HepG2 (cell line): ENCODE measurements around the gene CXCL10. TPM values are rescaled to one million over a fixed set of nuclear protein-coding genes. Genes with fewer than 3 reads are reported as not detected.

ENCODE experiments used
- ATAC-seq: fragments of 200-7000 bp; cut with Tn5 transposase; 3 replicates; pipeline ENCODE4 v1.9.1; 2020; ENCODE audit warnings: mild to moderate bottlenecking, moderate library complexity
- BruUV-seq: library from RNA; stranded (reverse); fragments of 400-500 nt; replicated peaks from 2 replicates; lab custom pipeline; 2021; lab: Mats Ljungman, UMichigan
- CTCF ChIA-PET: fragments of 300-600 bp; formaldehyde crosslinking; extraction: SDS; loops from one replicate; lab custom pipeline; 2021; ENCODE audit warnings: low total read pairs, inconsistent platforms, low intra/inter-chr PET ratio; lab: Yijun Ruan, JAX
- POLR2A ChIA-PET: fragments of 350-600 bp; sonication (Branson Sonifier 250); formaldehyde crosslinking; loops from one replicate; lab custom pipeline; 2020; ENCODE audit warnings: antibody characterized with exemption, inconsistent platforms; lab: Yijun Ruan, JAX
- DNase-seq: peaks from one replicate; pipeline ENCODE4 v3.0.0-alpha.2; 2015; ENCODE audit warnings: low spot score
- FAIRE-seq: peaks from 3 replicates; lab custom pipeline; 2011; peaks lifted over from hg19 to GRCh38; lab: Jason Lieb, UNC
- H2AFZ ChIP-seq: one replicate; pipeline ENCODE4 v1.6.1; 2011; ENCODE audit warnings: low read length, inconsistent platforms
- H3K27ac ChIP-seq: fragments of 300-600 bp; 3 replicates; pipeline ENCODE4 v1.8.0; 2011; ENCODE audit warnings: mixed run types, mild to moderate bottlenecking, mixed read lengths, low read length, inconsistent platforms; ENCODE audit not compliant: insufficient read depth; ENCODE audit errors: extremely low read length
- H3K27me3 ChIP-seq, 2 experiments: fragments of 200-600 bp in 1 of 2; 2 replicates in 1 of 2; 3 replicates in 1 of 2; pipeline versions ENCODE4 v1.6.0 to v1.8.0; 2011; ENCODE audit warnings: low read length in 2 of 2, mild to moderate bottlenecking in 2 of 2, moderate library complexity in 2 of 2, inconsistent platforms in 1 of 2; ENCODE audit not compliant: insufficient read depth in 2 of 2, control insufficient read depth in 1 of 2
- H3K36me3 ChIP-seq, 2 experiments: fragments of 200-600 bp in 1 of 2; replicated peaks in 1 of 2; 2 replicates in 1 of 2; 3 replicates in 1 of 2; pipeline versions ENCODE4 v1.5.1 to v1.8.0; 2011; ENCODE audit warnings: low read length in 2 of 2, inconsistent platforms in 1 of 2; ENCODE audit not compliant: insufficient read depth in 2 of 2, control insufficient read depth in 1 of 2
- H3K4me1 ChIP-seq: 2 replicates; pipeline ENCODE4 v1.5.1; 2012; ENCODE audit warnings: low read length, inconsistent platforms; ENCODE audit not compliant: insufficient read depth
- H3K4me2 ChIP-seq: 2 replicates; pipeline ENCODE4 v1.6.0; 2011; ENCODE audit warnings: low read depth, low read length, inconsistent platforms
- H3K4me3 ChIP-seq, 3 experiments: fragments of 200-600 bp in 1 of 3; sonication (generic), shearing (Covaris generic) in 1 of 3; replicated peaks in 1 of 3; 2 replicates each; pipeline ENCODE4 v1.5.1; 2011 to 2016; ENCODE audit warnings: low read length in 3 of 3, inconsistent platforms in 2 of 3, low read depth in 2 of 3, mild to moderate bottlenecking in 2 of 3, control low read depth in 1 of 3, mixed read lengths in 1 of 3; ENCODE audit not compliant: insufficient read depth in 1 of 3
- H3K79me2 ChIP-seq: one replicate; pipeline ENCODE4 v1.6.1; 2011; ENCODE audit warnings: low read length, inconsistent platforms; ENCODE audit not compliant: insufficient read depth
- H3K9ac ChIP-seq: 2 replicates; pipeline ENCODE4 v1.6.0; 2011; ENCODE audit warnings: mild to moderate bottlenecking, low read depth, low read length, inconsistent platforms; ENCODE audit not compliant: insufficient read depth
- H3K9me3 ChIP-seq: 2 replicates; pipeline ENCODE4 v1.5.1; 2012; ENCODE audit warnings: mild to moderate bottlenecking, low read length
- H4K20me1 ChIP-seq: 2 replicates; pipeline ENCODE4 v1.6.0; 2011; ENCODE audit warnings: inconsistent platforms, mild to moderate bottlenecking, low read length, moderate library complexity; ENCODE audit not compliant: insufficient read depth
- ATF1 ChIP-seq: IDR thresholded peaks from 2 replicates; pipeline ENCODE4 v1.6.1; 2016; ENCODE audit warnings: mild to moderate bottlenecking, control low read depth
- BHLHE40 ChIP-seq: IDR thresholded peaks from 2 replicates; pipeline ENCODE4 v1.6.1; 2011; ENCODE audit warnings: low read length, improper control_type of control experiment
- CEBPB ChIP-seq: IDR thresholded peaks from 2 replicates; pipeline ENCODE4 v1.6.1; 2011; ENCODE audit warnings: low read depth, low read length, improper control_type of control experiment, borderline replicate concordance
- CHD4 ChIP-seq: fragments of 200-600 bp; sonication (generic); IDR thresholded peaks from 2 replicates; pipeline ENCODE4 v1.7.0; 2017; ENCODE audit warnings: mild to moderate bottlenecking, low read length, borderline replicate concordance
- EP300 ChIP-seq, 3 experiments: sonication (generic) in 1 of 3; formaldehyde crosslinking in 1 of 3; IDR thresholded peaks; 2 replicates each; pipeline versions ENCODE4 v1.5.1 to v1.6.1; 2011 to 2020; ENCODE audit warnings: low read depth in 2 of 3, low read length in 2 of 3, borderline replicate concordance in 1 of 3, improper control_type of control experiment in 1 of 3, mild to moderate bottlenecking in 1 of 3, missing genetic modification reagents in 1 of 3, moderate library complexity in 1 of 3
- FOXC1 ChIP-seq: sonication (generic); formaldehyde crosslinking; IDR thresholded peaks from 2 replicates; pipeline ENCODE4 v1.8.0; 2022; ENCODE audit warnings: mild to moderate bottlenecking, missing genetic modification reagents, borderline replicate concordance
- KAT8 ChIP-seq: IDR thresholded peaks from 2 replicates; pipeline ENCODE4 v1.6.1; 2016; ENCODE audit warnings: missing genetic modification reagents, missing compliant biosample characterization
- KIAA2018 ChIP-seq: sonication (generic); formaldehyde crosslinking; IDR thresholded peaks from 2 replicates; pipeline ENCODE4 v1.5.0; 2020; ENCODE audit warnings: mild to moderate bottlenecking, missing genetic modification reagents, borderline replicate concordance
- LBX2 ChIP-seq: sonication (generic); formaldehyde crosslinking; IDR thresholded peaks from 2 replicates; pipeline ENCODE4 v1.5.0; 2020; ENCODE audit warnings: missing genetic modification reagents, mild to moderate bottlenecking, borderline replicate concordance
- NPAS2 ChIP-seq: sonication (generic); formaldehyde crosslinking; IDR thresholded peaks from 2 replicates; pipeline ENCODE4 v1.8.0; 2022; ENCODE audit warnings: mild to moderate bottlenecking, missing genetic modification reagents, borderline replicate concordance
- ZFYVE20 ChIP-seq: sonication (generic); formaldehyde crosslinking; IDR thresholded peaks from 2 replicates; pipeline ENCODE4 v1.8.0; 2023; ENCODE audit warnings: low read depth, mild to moderate bottlenecking, moderate library complexity, missing genetic modification reagents, borderline replicate concordance
- ZNF124 ChIP-seq: sonication (generic); formaldehyde crosslinking; IDR thresholded peaks from 2 replicates; pipeline ENCODE4 v1.4.0; 2020; ENCODE audit warnings: missing genetic modification reagents
- ZNF17 ChIP-seq: sonication (generic); formaldehyde crosslinking; IDR thresholded peaks from 2 replicates; pipeline ENCODE4 v1.5.0; 2020; ENCODE audit warnings: mild to moderate bottlenecking, missing genetic modification reagents
- ZNF761 ChIP-seq: sonication (generic); formaldehyde crosslinking; conservative IDR thresholded peaks from 2 replicates; pipeline ENCODE4 v1.4.0; 2020; ENCODE audit warnings: mild to moderate bottlenecking, missing genetic modification reagents
- ZNF766 ChIP-seq: sonication (generic); formaldehyde crosslinking; IDR thresholded peaks from 2 replicates; pipeline ENCODE4 v1.5.0; 2020; ENCODE audit warnings: missing genetic modification reagents, borderline replicate concordance
- WGBS: methylation state at CpG from one replicate; pipeline ENCODE4 v1.1.6; 2017; ENCODE audit warnings: low lambda C conversion rate; 5-methylcytosine and 5-hydroxymethylcytosine counted together
- in situ Hi-C: cut with HindIII; loops from 2 replicates; pipeline ENCODE4 v1.10.0; 2017; ENCODE audit warnings: low pct_unique_long_range_greater_than_20kb; ENCODE audit not compliant: extremely low pct_ligation_motif_present
- intact Hi-C: fragments of 100-400 bp; cut with micrococcal nuclease; formaldehyde crosslinking; loops from one replicate; pipeline ENCODE4 v1.10.0; 2022; ENCODE audit not compliant: unreplicated experiment
- polyA plus RNA-seq, 8 experiments: library from polyadenylated mRNA; depleted of rRNA in 3 of 8; stranded (reverse) in 7 of 8; unstranded in 1 of 8; fragments of >200 nt; fragmentation: Illumina TruSeq in 4 of 8; extraction: Trizol in 4 of 8; gene quantifications; 2 replicates each; pipeline versions ENCODE4 v1.2.1 to v1.2.3, GENCODE V29; 2011 to 2016; ENCODE audit warnings: low read depth in 4 of 8, missing spikeins in 1 of 8, mixed read lengths in 1 of 8; ENCODE audit not compliant: insufficient read depth in 1 of 8
- total RNA-seq, 5 experiments: library from RNA; depleted of rRNA; stranded (reverse); fragments of >200 nt; fragmentation: Illumina TruSeq; extraction: Trizol; gene quantifications; 2 replicates each; pipeline ENCODE4 v1.2.3, GENCODE V29; 2016; ENCODE audit warnings: low read depth in 1 of 5

Gene CXCL10
- total and polyA plus RNA-seq, 2 of the 13 experiments (the other 11 are each of a cell fraction or from before 2014, with no cell fraction given) = not detected

- BruUV-seq = no TSS peak
- 71% methylated on average over 2 of the region's 2 CpGs for WGBS
- Histone ChIP-seq H2AFZ (no peak within 1 kb of the TSS), H3K36me3 (no peaks in the 10 kb centered on the region), H3K4me2 (no peak within 1 kb of the TSS), H3K79me2 (no peaks in the 10 kb centered on the region), H4K20me1 (no peaks in the 10 kb centered on the region), H3K27me3 (no peaks in the 10 kb centered on the region; a peak in 1 of 5 replicates), H3K4me1 (no peaks in the 10 kb centered on the region), H3K27ac (no peak within 1 kb of the TSS), H3K9ac (no peak within 1 kb of the TSS), H3K9me3 (no peaks in the 10 kb centered on the region), H3K4me3 (no peak within 1 kb of the TSS)
- in situ Hi-C loops = no loop called here
- no peak for TF ChIP-seq ZNF17 (CRISPR knock-in tag)
- TF ChIP-seq BHLHE40 = no peak
- TF ChIP-seq LBX2 (CRISPR knock-in tag) = no peak
- no peak for TF ChIP-seq FOXC1 (CRISPR knock-in tag)
- no peak for TF ChIP-seq ZFYVE20 (CRISPR knock-in tag)
- TF ChIP-seq CHD4 = no peak
- no peak for TF ChIP-seq NPAS2
- TF ChIP-seq ZNF766 (CRISPR knock-in tag) = no peak
- TF ChIP-seq CEBPB = no peak
- TF ChIP-seq ATF1 (CRISPR knock-in tag) = no peak
- TF ChIP-seq EP300 (IDR thresholded peaks at IDR 0.05; ENCODE audit: low read depth in 2 of 2, low read length in 2 of 2) = no peak
- no peak for TF ChIP-seq EP300 (CRISPR knock-in tag; IDR thresholded peaks at IDR 0.05; ENCODE audit: borderline replicate concordance)
- TF ChIP-seq ZNF124 (CRISPR knock-in tag) = no peak
- no peak for TF ChIP-seq KIAA2018 (CRISPR knock-in tag)
- no peak for TF ChIP-seq ZNF761 (CRISPR knock-in tag)
- TF ChIP-seq KAT8 = no peak
- ATAC-seq (no peak), FAIRE-seq (no peak), DNase-seq (no peak)
- ChIA-PET POLR2A (no interaction called here), CTCF (no interaction called here)
- intact Hi-C loops = no loop called here
Observed at GRCh38 chr4:76035799-76036380, 12.6 kb upstream of the CXCL10 start, which contains the start of gene CXCL11. CXCL11 (minus strand) TSS chr4:76036070; CDS start chr4:76035987, 83 bp downstream.
